Epithelial cell of proximal tubule (primary cell): ENCODE data around the gene GPC2. TPM values are rescaled to one million over a fixed set of nuclear protein-coding genes. Genes with fewer than 3 reads are reported as not detected.

Source experiments
- DNase-seq: peaks from one replicate; pipeline ENCODE4 v3.0.0-alpha.2; 2011; ENCODE audit warnings: low read depth
- H3K4me3 ChIP-seq: 2 replicates; pipeline ENCODE4 v1.5.1; 2011; ENCODE audit warnings: low read depth, mild to moderate bottlenecking, low read length
- CTCF ChIP-seq: conservative IDR thresholded peaks from 2 replicates; pipeline ENCODE4 v1.5.1; 2012; ENCODE audit warnings: low read depth, mild to moderate bottlenecking, low read length
- total RNA-seq: library from RNA; depleted of rRNA; stranded (reverse); fragments of >200 nt; gene quantifications from 2 replicates; pipeline ENCODE4 v1.2.3, GENCODE V29; 2015

The GPC2 gene
- total RNA-seq, 1 donor from 2014 or later, result 11.0 TPM

GRCh38 chr7:100119970-100120732 lies 57.0 kb downstream of the GPC2 start:
- DNase-seq, result no peak
- TF ChIP-seq CTCF, result no peak
- H3K4me3 ChIP-seq, result peak overlapping the region; percentile 100

Other genes with a start within 250 kb of the GPC2 start
- not detected in 2 replicates for gene GJC3, start 247.8 kb downstream of the GPC2 start, total RNA-seq
- not detected in 2 replicates for gene AZGP1, start 201.3 kb downstream of the GPC2 start, total RNA-seq
- gene ZKSCAN1, start 161.8 kb downstream of the GPC2 start, total RNA-seq, result 7.6 and 10.6 TPM in 2 replicates
- 2.4 and 10.7 TPM in 2 replicates for gene ZSCAN21, start 127.6 kb downstream of the GPC2 start, total RNA-seq
- 16.6 and 20.3 TPM in 2 replicates for gene ZNF3, start 95.7 kb downstream of the GPC2 start, total RNA-seq
- 39.9 and 73.2 TPM in 2 replicates for gene COPS6, start 88.4 kb downstream of the GPC2 start, total RNA-seq
- 188 and 355 TPM in 2 replicates for gene MCM7, start 76.0 kb downstream of the GPC2 start, total RNA-seq
- 11.5 and 25.2 TPM in 2 replicates for gene AP4M1, start 75.7 kb downstream of the GPC2 start, total RNA-seq
- 62.8 and 73.6 TPM in 2 replicates for gene TAF6, start 58.0 kb downstream of the GPC2 start, total RNA-seq
- gene CNPY4, start 57.7 kb downstream of the GPC2 start, total RNA-seq, result 8.8 and 10.1 TPM in 2 replicates
- 2.6 and 3.7 TPM in 2 replicates for gene MBLAC1, start 50.4 kb downstream of the GPC2 start, total RNA-seq
- gene LAMTOR4, start 28.5 kb downstream of the GPC2 start, total RNA-seq, result 201 and 232 TPM in 2 replicates
- 9.4 and 14.9 TPM in 2 replicates for gene TRAPPC14, start 18.7 kb downstream of the GPC2 start, total RNA-seq
- gene GAL3ST4, start 8.8 kb downstream of the GPC2 start, total RNA-seq, result 0.58 and 6.7 TPM in 2 replicates
- 0.22 and 0.69 TPM in 2 replicates for gene STAG3, start 537 bp upstream of the GPC2 start, total RNA-seq
- not detected in 2 replicates for gene PVRIG, start 42.6 kb upstream of the GPC2 start, total RNA-seq
- gene SPDYE3, start 130.3 kb upstream of the GPC2 start, total RNA-seq, result not detected in 2 replicates
- 14.3 and 14.5 TPM in 2 replicates for gene PILRB, start 180.7 kb upstream of the GPC2 start, total RNA-seq
- not detected in 2 replicates for gene PILRA, start 196.1 kb upstream of the GPC2 start, total RNA-seq